T follicular helper cell (primary cell): Measurements from ENCODE around the gene KLHL3.

ENCODE experiments used
- DNase-seq: peaks from one replicate; pipeline ENCODE4 v3.0.0-alpha.2; 2020; ENCODE audit warnings: low read depth

KLHL3 gene

DNA sequence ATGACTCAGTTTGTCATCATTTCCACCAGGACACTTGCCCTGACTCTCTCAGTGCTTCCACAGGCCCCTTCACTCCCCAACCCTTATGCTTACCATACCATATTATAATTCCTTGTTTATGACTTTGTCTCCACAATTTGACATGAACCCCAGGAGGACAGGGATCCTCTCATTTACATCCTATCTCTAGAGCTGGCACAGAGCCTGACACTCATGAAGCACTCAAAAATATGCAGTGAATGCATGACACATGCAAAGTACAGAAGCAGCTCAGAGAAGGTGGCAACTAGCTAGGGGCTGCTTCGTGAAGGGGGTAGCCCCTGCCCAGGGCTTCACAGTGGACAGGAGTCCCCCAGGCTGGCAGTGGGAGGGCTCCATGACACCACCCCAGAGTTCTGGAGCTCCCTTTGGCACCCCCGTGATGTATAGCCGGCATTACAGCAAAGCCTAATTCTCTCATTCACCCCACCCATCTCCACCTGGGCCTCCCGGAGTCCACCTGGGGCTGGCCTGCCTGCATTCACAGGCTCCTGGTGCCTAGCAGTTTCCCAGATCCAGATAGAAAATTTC lies 124.8 kb downstream of the KLHL3 start:
- DNase-seq = no peak

DNA sequence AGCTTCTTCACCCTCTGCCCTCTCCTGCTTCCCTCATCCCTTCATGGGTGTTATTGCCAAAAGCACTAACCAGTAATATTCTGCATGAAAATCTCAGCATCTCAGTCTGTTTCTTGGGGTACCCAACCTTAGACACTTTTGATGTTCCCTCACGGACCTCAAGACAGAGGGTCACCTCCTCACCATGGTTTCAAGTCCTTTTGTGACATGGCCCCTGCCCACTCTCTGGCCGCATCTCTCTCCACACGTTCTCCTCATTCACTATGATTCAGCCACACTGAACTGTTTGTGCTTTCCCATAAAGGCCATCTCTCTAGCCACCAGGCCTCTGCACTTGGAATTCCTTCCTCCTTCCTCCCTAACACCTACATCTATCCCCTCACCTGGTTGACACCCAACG lies 125.3 kb downstream of the KLHL3 start:
- DNase-seq = no peak

GRCh38 chr5:137609127-137609526 lies 126.8 kb downstream of the KLHL3 start:
- DNase-seq = no peak

DNA sequence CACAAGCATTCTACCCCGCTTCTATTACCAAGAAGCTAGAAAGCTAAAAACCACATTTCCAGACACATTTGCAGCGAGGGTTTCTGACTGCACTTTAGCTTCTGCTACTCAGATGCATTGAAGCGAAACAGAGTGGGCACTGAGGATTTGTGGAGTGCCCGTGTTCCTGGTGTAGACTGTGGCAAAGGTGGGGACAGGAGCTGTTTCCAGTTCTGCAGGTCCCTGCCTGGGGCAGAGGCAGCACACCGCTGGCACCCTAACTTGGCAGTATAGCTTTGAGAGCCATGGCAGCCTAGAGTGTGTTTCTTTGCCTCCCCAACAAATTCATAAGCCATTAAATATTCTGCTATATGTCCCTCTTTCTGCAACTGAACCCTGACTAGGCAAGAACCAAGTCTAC lies 128.1 kb downstream of the KLHL3 start:
- no peak for DNase-seq

DNA sequence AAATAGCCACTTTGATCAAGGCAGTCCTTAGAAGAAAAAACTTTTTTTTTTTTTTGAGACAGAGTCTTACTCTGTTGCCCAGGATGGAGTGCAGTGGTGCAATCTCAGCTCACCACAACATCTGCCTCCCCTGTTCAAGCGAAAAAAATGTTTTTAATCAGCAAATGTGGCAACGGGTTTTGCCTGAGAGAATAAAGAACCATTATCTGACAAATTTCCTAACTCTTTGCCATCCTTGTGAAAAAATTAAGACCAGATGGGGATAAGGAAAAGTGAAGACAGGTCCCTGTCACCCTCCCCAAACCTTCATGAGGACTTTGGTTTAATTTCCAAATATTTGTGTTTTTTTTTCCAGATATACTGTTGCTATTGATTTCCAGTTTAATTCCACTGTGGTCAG lies 129.5 kb downstream of the KLHL3 start:
- no peak for DNase-seq

GRCh38 chr5:137605411-137605810 lies 130.5 kb downstream of the KLHL3 start:
- DNase-seq = no peak

DNA sequence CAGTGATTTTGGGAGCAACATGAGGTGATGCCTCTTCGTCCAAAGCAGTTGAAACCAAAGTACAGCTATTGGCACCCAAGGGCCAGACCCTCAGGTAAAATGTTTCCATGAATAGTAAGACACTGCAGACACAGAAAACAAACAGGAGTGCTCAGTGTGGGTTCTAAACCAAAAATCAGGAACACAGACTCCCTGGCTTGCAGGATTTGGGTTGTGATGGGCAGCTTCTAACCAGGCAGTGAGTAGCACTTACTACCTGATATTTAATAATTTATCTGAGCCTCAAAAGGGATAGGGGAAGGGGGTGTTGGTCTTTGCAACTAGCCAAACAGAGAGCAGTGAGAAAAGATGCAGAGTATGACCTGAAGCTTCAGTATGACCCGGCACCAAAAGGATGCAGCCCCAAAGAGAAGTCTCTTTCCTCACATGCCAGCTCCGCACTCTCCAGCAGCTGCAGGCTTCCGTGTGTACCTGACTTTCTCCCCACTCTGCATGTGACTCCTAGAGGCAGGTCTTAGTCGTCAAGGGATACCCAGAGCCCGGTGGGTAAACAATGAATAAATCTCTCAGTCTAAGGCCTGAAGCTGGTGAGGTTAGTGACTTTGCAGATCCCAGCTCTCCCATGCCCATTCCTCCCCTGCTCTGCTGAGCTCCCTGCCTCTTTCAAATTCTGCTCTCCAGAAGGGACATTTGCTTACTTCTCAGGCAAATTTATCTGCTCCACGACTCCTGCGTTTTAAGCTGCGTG lies 131.4 kb downstream of the KLHL3 start:
- no peak for DNase-seq

- DNase-seq = no peak
Observed at GRCh38 chr5:137603891-137604290, 132.0 kb downstream of the KLHL3 start.

GRCh38 chr5:137603356-137603755 lies 132.5 kb downstream of the KLHL3 start:
- DNase-seq = no peak

GRCh38 chr5:137602721-137603273 lies 133.1 kb downstream of the KLHL3 start:
- no peak for DNase-seq

DNA sequence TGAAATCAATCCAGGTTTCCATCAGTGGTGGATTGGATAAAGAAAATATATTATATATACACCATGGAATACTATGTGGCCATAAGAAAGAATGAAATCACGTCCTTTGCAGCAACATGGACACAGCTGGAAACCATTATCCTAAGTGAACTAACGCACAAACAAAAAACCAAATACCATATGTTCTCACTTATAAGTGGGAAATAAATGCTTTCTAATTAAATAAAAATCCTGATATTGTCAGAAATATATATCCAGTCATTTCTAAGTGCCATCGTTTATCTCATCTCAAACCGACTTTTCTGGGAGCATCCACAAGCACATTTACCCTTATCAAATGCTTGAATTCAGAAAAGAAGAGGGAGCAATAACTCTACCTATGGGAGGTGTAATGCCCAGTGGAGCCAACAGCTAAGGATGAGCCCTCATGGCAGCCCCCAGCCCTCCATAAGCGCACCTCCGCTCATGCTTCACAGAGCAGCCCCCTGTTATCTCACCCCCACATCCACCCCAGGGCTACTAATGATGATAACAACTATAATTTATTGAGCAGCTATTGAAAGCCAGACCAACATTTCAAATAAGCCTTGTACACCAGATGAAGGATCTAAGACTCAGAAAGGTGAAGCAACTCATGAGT lies 135.0 kb downstream of the KLHL3 start:
- DNase-seq = no peak

DNA sequence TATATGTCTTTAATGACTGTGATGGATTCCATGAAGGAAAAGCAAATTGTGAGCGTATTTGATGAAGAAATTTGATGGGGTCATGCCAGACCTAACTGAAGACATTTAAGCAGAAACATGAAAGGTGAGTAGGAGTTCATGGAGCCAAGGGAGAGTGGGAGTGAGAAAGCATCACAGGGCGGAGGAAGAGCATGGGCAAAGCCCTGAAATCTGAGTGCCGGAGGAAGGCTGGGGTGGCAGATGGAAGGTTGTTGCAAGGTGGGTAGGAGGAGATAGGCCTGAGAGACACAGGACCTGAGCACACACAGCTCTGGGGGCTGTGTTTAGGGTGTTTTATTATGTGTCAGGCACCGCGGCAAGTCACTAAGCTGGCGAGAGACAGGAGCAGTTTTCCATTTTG lies 136.4 kb downstream of the KLHL3 start:
- DNase-seq = no peak

- DNase-seq = no peak
Observed at GRCh38 chr5:137598399-137598798, 137.5 kb downstream of the KLHL3 start.

DNA sequence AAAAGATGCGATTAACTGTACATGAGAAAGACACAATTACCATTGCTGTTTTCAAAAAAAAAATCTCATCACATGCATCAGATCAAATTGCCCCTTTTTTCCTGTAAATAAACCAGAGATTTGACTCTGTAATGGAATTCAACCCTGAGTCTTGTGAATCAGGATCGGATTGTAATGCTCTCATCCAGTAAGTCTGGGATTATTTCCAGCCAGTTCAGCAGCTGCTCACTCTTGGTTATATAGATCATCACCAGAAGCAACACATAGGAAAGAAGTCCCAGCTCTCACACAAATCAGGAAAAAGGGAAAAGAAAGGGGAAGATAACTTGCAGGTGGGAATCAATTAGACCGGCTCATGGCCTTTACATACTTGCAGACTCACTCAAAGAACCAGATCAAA lies 138.9 kb downstream of the KLHL3 start:
- DNase-seq = no peak

- no peak for DNase-seq
Observed at GRCh38 chr5:137595396-137596079, 140.4 kb downstream of the KLHL3 start.

- no peak for DNase-seq
Observed at GRCh38 chr5:137594717-137595116, 141.2 kb downstream of the KLHL3 start.

DNA sequence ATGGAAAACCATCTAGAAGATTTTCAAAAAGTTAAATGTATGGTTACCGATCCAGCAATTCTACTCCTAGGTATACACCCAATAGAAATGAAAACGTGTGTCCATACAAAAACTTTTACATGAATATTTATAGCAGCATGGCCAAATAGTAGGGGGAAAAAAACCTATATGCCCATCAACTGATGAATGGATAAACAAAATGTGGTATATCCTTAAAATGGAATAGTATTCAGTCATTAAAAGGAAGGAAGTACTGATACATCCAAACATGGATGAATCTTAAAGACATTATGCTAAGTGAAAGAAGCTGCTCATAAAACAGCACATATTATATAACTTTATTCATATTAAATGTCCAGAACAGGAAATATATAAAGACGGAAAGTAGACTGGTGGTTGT lies 143.6 kb downstream of the KLHL3 start:
- no peak for DNase-seq

DNA sequence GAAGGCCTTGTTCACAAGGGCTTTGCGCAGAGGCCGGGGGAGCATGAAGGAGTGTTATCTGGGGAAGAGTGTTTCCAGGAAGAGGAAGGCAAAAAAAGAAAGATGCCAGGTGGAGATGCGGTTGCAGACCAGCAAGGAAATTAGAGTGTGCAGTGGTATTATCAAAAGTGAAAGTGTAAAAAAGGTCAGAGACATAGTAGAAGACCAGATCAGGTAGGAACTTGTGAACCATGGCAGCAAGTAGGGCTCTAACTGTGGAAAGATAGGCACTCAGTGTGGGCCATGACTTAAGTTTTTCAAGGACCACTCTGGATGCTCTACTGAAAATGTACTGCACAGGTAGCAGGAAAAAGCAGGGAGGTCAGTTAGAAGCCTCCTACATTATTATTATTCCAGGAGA lies 146.7 kb downstream of the KLHL3 start:
- DNase-seq = no peak

GRCh38 chr5:137587919-137588318 lies 148.0 kb downstream of the KLHL3 start:
- DNase-seq = no peak

GRCh38 chr5:137584262-137584661 lies 151.6 kb downstream of the KLHL3 start:
- no peak for DNase-seq

DNA sequence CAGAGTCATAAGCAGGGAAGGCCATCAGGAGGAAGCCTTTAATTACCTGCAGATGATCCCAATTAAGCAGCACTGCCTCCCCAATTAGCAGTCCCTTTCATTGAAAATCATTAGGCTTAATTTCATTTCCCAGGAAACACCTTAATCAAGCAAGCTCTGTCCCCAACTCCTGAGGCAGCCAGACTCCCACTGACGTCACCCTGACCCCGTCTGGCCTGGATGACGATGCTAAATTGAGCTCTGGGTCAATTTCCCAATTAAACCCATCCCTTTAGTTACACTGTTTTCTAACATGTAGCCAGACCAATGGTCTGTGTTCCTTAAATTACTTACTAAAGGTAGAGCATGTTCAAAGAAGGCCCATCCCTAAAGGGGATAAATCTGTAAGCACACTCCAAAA lies 152.8 kb downstream of the KLHL3 start:
- no peak for DNase-seq

DNA sequence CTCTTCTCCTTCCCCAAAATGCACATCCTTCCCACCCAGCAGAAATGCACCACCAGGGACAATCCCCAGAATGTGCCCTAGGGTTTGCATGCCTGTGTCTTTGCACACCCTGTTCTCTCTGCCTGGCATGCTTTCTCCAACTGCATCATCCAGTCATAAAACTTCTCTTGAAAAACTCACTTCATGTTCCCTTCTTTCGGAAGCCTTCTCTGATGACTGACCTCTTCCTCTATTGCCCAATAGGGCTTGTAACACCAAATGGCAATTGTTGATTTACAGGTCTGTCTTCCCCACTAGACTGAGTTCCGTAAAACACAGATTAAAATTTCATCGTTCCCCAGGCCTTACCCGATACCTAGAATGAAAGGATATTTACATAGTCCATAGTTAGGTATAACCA lies 153.7 kb downstream of the KLHL3 start:
- no peak for DNase-seq

DNA sequence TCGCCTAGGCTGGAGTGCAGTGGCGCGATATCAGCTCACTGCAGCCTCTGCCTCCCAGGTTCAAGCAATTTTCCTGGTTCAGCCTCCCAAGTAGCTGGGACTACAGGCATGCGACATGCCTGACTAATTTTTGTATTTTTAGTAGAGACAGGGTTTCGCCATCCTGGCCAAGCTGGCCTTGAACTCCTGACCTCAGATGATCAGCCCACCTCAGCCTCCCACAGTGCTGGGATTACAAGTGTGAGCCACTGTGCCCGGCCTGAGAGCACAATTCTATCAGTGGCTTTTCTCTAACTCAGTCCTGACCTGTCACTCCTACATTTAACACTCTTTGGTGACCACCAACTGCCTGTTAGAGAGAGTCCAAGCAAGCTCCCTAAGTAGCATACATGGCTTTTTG lies 154.1 kb downstream of the KLHL3 start:
- DNase-seq = no peak
